ENCODE results near the gene PYGM. TPM values are rescaled to one million over a fixed set of nuclear protein-coding genes. Genes with fewer than 3 reads are reported as not detected.

PYGM gene
- total RNA-seq, 1 donor from 2014 or later = not detected

DNA sequence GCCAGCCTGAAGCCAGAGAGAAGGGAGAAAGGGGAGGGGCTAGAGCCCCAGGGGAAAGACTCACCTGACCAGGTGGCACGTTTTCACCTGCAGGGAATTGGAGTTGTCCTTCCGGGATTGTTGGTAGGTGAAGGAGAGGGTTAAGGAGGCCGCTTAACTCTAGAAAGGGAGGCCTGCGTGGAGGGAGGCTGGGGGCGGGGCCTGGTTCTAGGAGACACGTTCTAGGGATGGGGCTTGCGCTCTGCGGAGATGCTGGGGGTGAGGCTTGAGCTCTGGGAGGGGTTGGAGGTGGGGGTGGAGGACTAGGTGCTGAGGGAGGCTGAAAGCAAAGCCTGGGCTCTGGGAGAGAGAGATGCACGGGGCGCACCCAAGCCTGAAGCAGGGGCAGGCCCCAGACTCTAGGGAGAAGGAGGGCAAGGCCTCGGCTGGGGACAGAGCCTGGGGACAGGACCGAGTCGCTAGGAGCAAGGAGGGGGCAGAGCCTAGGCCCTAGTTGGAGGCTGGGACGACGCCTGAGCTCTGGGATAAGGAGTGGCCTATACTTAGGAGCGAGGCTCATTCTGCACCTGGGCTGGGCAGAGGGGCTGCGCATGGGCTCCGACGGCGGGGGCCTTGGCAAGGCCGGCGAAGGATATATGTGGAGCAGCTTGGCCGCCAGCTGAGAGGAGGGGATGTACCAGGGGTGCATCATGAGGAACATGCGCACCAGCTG is 18.2 kb downstream of the PYGM start:
- DNase-seq (ENCODE audit: extremely low read depth, low read depth, low spot score) = no peak

GRCh38 chr11:64739871-64740270 is 19.9 kb downstream of the PYGM start:
- no peak for DNase-seq (ENCODE audit: extremely low read depth, low read depth, low spot score)

- no peak for DNase-seq (ENCODE audit: extremely low read depth, low read depth, low spot score)
Observed at GRCh38 chr11:64736654-64737053, 23.1 kb downstream of the PYGM start.

- DNase-seq (ENCODE audit: extremely low read depth, low read depth, low spot score) = no peak
Observed at GRCh38 chr11:64735725-64736259, 24.0 kb downstream of the PYGM start.

GRCh38 chr11:64734811-64735724 is 24.7 kb downstream of the PYGM start:
- no peak for DNase-seq (ENCODE audit: extremely low read depth, low read depth, low spot score)

- DNase-seq (ENCODE audit: extremely low read depth, low read depth, low spot score) = no peak
Observed at GRCh38 chr11:64731601-64732000, 28.2 kb downstream of the PYGM start.

- no peak for DNase-seq (ENCODE audit: extremely low read depth, low read depth, low spot score)
Observed at GRCh38 chr11:64729851-64730382, 29.9 kb downstream of the PYGM start.

DNA sequence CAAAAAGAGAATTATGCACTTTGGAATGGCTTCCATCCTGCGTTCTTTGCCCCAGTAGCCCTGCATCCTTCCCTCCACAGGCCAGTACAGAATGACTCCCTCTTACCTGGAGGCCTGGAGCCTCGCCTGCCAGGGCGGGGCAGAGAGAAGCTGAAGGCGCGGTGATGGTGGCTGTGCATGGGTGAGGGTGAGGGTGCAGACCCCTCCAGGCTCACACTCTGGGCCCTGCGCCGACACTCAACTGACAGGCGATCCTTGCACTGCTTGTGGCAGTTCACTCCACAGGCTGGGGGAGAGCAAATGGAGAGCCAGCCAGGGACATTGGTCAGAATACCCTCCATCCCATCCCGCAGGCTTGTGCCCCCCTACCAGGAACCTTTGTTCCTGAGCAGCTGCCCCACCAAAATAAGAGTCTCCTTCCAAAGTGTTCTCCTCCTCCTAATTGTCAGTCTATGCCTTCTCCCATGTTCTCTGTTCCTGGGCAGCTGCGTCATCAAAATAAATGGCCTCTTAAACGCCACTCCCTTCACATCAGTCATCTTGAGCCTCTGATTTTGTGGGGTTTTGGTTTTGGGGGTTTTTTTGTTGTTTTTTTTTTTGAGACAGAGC is 30.9 kb downstream of the PYGM start:
- DNase-seq (ENCODE audit: extremely low read depth, low read depth, low spot score) = no peak

DNA sequence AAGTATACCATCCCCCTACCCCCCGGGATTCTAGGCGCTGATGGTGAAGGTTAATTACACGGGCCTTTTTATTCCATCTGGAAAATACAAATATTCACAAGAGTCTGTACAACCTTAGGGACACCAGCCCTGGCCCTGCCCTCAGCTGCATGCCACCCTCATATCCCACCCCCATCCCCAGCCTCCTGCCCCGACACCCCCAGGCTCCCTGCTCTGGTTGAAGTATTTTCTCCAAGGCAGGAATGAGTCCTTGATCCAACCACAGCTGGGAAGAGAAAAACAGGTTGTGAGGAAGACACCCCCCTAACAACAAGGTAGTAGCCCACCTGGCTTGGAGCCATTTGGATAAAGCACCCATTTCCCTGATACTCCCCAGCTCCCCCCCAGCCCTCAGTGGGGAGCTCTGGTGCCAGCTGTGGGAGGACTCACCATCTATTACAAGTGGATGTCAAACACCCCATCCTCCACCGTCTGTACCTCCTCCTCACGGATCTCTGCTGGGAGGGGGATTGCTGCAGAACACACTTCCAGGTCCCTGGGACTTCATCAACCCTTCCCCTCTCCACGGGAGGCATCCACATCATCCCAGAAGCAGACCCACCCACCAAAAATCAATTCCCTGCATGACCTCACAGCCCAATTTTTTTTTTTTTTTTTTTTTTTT is 32.8 kb downstream of the PYGM start:
- no peak for DNase-seq (ENCODE audit: extremely low read depth, low read depth, low spot score)

- no peak for DNase-seq (ENCODE audit: extremely low read depth, low read depth, low spot score)
Observed at GRCh38 chr11:64726211-64726641, 33.5 kb downstream of the PYGM start.

DNA sequence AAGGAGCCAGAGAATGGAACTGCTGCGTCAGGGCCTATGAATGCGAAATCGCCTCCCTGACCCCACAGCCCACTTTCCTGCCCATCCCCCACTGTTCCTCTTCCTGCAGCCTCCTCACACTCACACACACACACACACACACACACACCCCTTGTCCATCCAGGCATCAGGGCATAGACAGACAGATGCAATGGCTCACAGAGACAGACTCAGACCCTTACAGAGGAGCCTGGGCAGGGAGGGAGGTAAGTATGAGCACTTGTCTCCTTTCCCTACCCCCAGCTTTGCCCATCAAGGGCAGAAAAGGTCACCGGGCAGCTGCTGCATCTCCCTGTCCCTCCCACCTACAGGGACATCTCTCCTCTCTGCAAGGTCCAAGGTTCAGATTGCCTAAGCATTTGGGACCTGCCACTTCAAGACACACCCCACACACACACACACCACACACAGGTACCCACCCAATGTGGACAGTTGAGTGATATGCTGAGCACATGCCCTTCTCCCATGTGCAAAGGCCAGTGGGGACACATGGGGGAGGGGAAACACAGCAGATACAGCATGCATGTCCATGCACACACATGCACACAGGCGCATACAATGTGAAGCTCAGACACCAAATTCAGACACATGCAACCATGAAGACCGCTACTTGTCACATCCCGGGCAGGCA is 34.8 kb downstream of the PYGM start:
- DNase-seq (ENCODE audit: extremely low read depth, low read depth, low spot score) = no peak

GRCh38 chr11:64723907-64724862 is 35.6 kb downstream of the PYGM start:
- DNase-seq (ENCODE audit: extremely low read depth, low read depth, low spot score) = no peak

DNA sequence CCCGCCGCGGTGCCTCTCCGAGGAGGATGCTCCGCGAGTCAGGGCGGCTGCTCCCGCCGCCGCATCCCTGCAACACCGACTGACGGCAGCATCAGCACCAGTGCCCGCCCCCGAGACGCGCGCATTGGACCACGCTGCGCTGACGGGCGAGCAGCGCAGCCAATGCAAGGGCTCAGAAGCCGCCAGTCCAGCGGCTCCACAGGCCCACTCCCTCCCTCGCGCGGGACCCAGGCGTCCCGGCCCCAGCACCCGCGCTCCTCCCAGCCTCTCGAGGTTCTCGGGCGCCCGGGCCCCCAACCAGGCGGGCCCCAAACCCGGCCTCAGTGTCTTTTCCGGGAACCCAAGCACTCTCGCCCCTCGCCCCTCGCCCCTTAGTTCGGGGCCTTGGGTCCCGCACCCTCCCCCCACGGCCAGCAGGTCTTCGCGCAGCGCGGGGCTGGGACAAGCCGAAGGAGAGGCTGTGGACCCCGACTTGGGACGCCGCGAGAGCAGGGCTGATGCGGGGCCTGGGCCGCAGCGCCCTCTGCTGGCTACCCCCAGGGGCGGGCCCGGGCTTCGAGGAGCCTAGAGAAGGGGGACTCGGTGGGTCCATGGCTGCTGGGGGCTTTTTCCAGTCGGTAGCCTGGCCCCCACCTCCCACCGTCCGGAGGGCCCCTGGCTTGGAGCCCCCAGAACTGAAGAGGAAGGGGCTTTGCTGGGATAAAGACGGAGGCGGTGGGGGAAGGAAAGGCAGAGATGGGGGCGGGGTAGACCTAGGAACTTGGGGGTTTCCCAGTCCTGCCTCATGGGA is 36.5 kb downstream of the PYGM start, which contains the start of gene NRXN2:
Gene NRXN2 (minus strand): TSS at position 81 of the 790 bp plus-strand sequence. CDS start 9,498 bp downstream, outside the sequence.
- no peak for DNase-seq (ENCODE audit: extremely low read depth, low read depth, low spot score)

- no peak for DNase-seq (ENCODE audit: extremely low read depth, low read depth, low spot score)
Observed at GRCh38 chr11:64722141-64723065, 37.4 kb downstream of the PYGM start.

DNA sequence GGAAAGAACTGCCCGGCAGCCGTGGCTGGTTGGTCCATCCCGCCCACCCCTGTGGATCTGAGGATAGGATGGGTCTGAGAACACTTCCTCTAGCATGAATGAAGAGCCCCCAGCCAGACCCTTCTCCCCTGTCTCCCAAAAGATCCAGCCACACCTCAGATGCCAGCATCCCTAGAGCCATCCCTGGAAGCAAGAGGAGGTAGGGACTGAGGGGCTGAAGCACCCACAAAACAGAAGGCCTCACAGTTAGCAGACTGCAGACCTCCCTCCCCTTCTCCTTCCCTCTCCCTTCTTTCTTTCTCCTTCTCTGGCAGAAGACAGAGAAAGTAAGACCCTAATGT is 38.4 kb downstream of the PYGM start:
- DNase-seq (ENCODE audit: extremely low read depth, low read depth, low spot score) = no peak

DNA sequence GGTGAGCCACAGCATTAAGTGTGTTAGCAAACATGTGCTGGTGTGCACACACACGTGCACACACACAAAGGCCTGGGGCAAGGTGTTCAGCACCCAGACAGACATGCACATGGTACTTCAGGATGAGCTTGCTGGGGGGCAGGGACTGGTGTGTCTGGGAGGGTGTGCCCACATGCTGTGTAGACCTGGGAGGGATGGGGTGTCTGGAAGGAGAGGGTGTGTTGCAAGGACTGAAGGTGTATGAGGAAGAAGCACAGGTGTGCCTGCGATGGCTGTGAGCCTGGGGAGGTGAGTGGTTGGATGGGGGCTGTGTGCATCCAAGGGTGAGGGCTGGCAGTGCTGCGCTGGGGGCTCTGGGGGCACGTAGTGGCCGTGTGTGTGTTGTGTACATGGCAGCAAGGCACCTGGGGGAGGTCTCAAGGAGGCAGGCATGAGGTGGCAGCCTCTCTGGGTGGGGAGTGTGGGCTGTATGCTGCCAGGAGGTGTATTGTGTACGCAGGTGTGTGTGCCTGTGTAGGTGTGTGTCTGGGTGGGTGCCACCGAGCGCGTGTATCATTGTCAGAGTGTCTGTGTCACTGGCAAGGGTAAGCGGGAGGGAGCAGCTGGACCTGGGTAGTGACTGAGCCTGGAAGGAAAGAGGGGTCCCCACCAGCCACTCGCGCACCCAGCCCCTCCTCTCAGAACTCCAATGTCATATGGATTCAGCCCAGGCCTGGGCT is 39.0 kb downstream of the PYGM start:
- DNase-seq (ENCODE audit: extremely low read depth, low read depth, low spot score) = no peak

Data from glomerular endothelial cell (primary cell).